GM12878 (cell line): ENCODE data around the gene RBMS1. TPM values are rescaled to one million over a fixed set of nuclear protein-coding genes. Genes with fewer than 3 reads are reported as not detected.

Experiments
- ATAC-seq: fragments of 200-7000 bp; cut with Tn5 transposase; 3 replicates; pipeline ENCODE4 v1.9.1; 2020; ENCODE audit warnings: mild to moderate bottlenecking, moderate library complexity
- BruUV-seq: library from RNA; stranded (reverse); fragments of 400-500 nt; replicated peaks from 2 replicates; lab custom pipeline; 2021; lab: Mats Ljungman, UMichigan
- CTCF ChIA-PET: fragments of 300-600 bp; sonication (Branson Sonifier 250); formaldehyde crosslinking; extraction: SDS; loops from one replicate; lab custom pipeline; 2021; ENCODE audit warnings: inconsistent platforms; lab: Yijun Ruan, JAX
- POLR2A ChIA-PET: fragments of 350-600 bp; formaldehyde crosslinking; extraction: SDS; loops from one replicate; lab custom pipeline; 2021; ENCODE audit warnings: inconsistent platforms; lab: Charles Lee
- RAD21 ChIA-PET: fragments of 300-600 bp; sonication (Branson Sonifier 250); formaldehyde crosslinking; loops from one replicate; lab custom pipeline; 2023; ENCODE audit warnings: antibody characterized with exemption; ENCODE audit not compliant: unreplicated experiment; lab: Charles Lee
- SMC1A ChIA-PET: fragments of 300-600 bp; sonication (Branson Sonifier 250); formaldehyde crosslinking; loops from one replicate; lab custom pipeline; 2023; ENCODE audit not compliant: unreplicated experiment, uncharacterized antibody; lab: Charles Lee
- DNase-seq: peaks from one replicate; pipeline ENCODE4 v3.0.0-alpha.2; 2011; ENCODE audit warnings: low read depth, low spot score
- FAIRE-seq: peaks from 3 replicates; lab custom pipeline; 2011; peaks lifted over from hg19 to GRCh38; lab: Jason Lieb, UNC
- H2AFZ ChIP-seq: 2 replicates; pipeline ENCODE4 v1.6.0; 2011; ENCODE audit warnings: low read depth, low read length, control low read depth; ENCODE audit not compliant: control insufficient read depth
- H3K27ac ChIP-seq: 2 replicates; pipeline ENCODE4 v1.5.1; 2011; ENCODE audit warnings: control low read depth; ENCODE audit not compliant: control insufficient read depth, insufficient read depth
- H3K27me3 ChIP-seq, 2 experiments: replicated peaks in 1 of 2; 2 replicates each; pipeline versions ENCODE4 v1.6.0 to v1.6.1; 2011; ENCODE audit warnings: low read length in 1 of 2; ENCODE audit not compliant: control insufficient read depth in 2 of 2, insufficient read depth in 2 of 2
- H3K36me3 ChIP-seq, 2 experiments: 2 replicates each; pipeline ENCODE4 v1.5.1; 2011; ENCODE audit warnings: low read length in 1 of 2; ENCODE audit not compliant: control insufficient read depth in 2 of 2, insufficient read depth in 2 of 2
- H3K4me1 ChIP-seq: 2 replicates; pipeline ENCODE4 v1.6.1; 2011; ENCODE audit warnings: mild to moderate bottlenecking, low read length, moderate library complexity, mixed read lengths; ENCODE audit not compliant: control insufficient read depth, insufficient read depth
- H3K4me2 ChIP-seq: 2 replicates; pipeline ENCODE4 v1.6.0; 2011; ENCODE audit warnings: control low read depth; ENCODE audit not compliant: control insufficient read depth, insufficient read depth
- H3K4me3 ChIP-seq: fragments of 200-600 bp; sonication (generic); 2 replicates; pipeline ENCODE4 v1.5.1; 2016
- H3K79me2 ChIP-seq: 2 replicates; pipeline ENCODE4 v1.6.0; 2011; ENCODE audit warnings: low read length; ENCODE audit not compliant: control insufficient read depth, insufficient read depth
- H3K9ac ChIP-seq: 2 replicates; pipeline ENCODE4 v1.8.0; 2011; ENCODE audit warnings: low read length, control low read depth, mixed read lengths; ENCODE audit not compliant: control insufficient read depth, insufficient read depth
- H3K9me3 ChIP-seq: replicated peaks from 3 replicates; pipeline ENCODE4 v1.5.1; 2011; ENCODE audit warnings: mild to moderate bottlenecking, low read length; ENCODE audit not compliant: control insufficient read depth, insufficient read depth
- H4K20me1 ChIP-seq: 2 replicates; pipeline ENCODE4 v1.6.0; 2011; ENCODE audit not compliant: control insufficient read depth, insufficient read depth
- GABPA ChIP-seq: IDR thresholded peaks from 2 replicates; pipeline ENCODE4 v1.6.1; 2014; ENCODE audit warnings: antibody characterized with exemption, low read depth, mild to moderate bottlenecking, inconsistent platforms
- NFYA ChIP-seq: IDR thresholded peaks from 2 replicates; pipeline ENCODE4 v1.6.1; 2011; ENCODE audit warnings: low read depth, mild to moderate bottlenecking, low read length, improper control_type of control experiment, borderline replicate concordance
- PRDM15 ChIP-seq: fragments of 450-650 bp; formaldehyde crosslinking; IDR thresholded peaks from 2 replicates; pipeline ENCODE4 v1.4.0; 2020; ENCODE audit warnings: mild to moderate bottlenecking, moderate library complexity
- WRNIP1 ChIP-seq: IDR thresholded peaks from 2 replicates; pipeline ENCODE4 v1.6.1; 2011; ENCODE audit warnings: low read depth, low read length, improper control_type of control experiment, borderline replicate concordance
- ZNF592 ChIP-seq: fragments of 450-650 bp; IDR thresholded peaks from 2 replicates; pipeline ENCODE4 v1.6.1; 2017; ENCODE audit warnings: mild to moderate bottlenecking, moderate library complexity
- WGBS: methylation state at CpG from one replicate; pipeline ENCODE4 v1.1.6; 2016; ENCODE audit warnings: low lambda C conversion rate; ENCODE audit not compliant: insufficient replicate concordance, insufficient coverage; ENCODE audit errors: missing lambda C conversion rate; 5-methylcytosine and 5-hydroxymethylcytosine counted together
- in situ Hi-C: fragments of 300-500 bp; cut with MboI; formaldehyde crosslinking; loops from 9 replicates; pipeline ENCODE4 v1.14.3; 2018; ENCODE audit warnings: mixed read lengths
- intact Hi-C: fragments of 100-400 bp; cut with micrococcal nuclease; formaldehyde crosslinking; loops from one replicate; pipeline ENCODE4 v1.14.2; 2022; ENCODE audit not compliant: unreplicated experiment
- polyA plus RNA-seq, 11 experiments: library from polyadenylated mRNA; depleted of rRNA in 4 of 11; unstranded in 6 of 11; stranded (reverse) in 5 of 11; fragments of >200 nt; fragmentation: Nextera tagmentation in 4 of 11; fragmentation: Illumina TruSeq in 1 of 11; extraction: Ambion mirVana in 4 of 11; extraction: Trizol in 1 of 11; gene quantifications; 1 replicate in 1 of 11; 2 replicates in 10 of 11; pipeline versions ENCODE4 v1.2.1 to v1.2.3, GENCODE V29; 2011 to 2016; ENCODE audit warnings: inconsistent platforms in 2 of 11, missing spikeins in 2 of 11, low read depth in 1 of 11
- total RNA-seq, 4 experiments: library from RNA; depleted of rRNA in 3 of 4; stranded (reverse); fragments of >200 nt in 3 of 4; fragmentation: Illumina TruSeq in 1 of 4; extraction: Trizol in 1 of 4; gene quantifications; 2 replicates each; pipeline versions ENCODE4 v1.2.1 to v1.2.3, GENCODE V29; 2013 to 2021
- TF ChIP-seq, protein P1 (sequence below): IDR thresholded peaks from 2 replicates; pipeline ENCODE4 v1.6.1; 2012; ENCODE audit warnings: low read depth, low read length, improper control_type of control experiment
- TF ChIP-seq, protein P2 (sequence below): fragments of 450-650 bp; IDR thresholded peaks from 2 replicates; pipeline ENCODE4 v1.6.1; 2017; ENCODE audit warnings: mild to moderate bottlenecking, low read depth, inconsistent platforms; ENCODE audit not compliant: poor library complexity, severe bottlenecking
- TF ChIP-seq, protein P3 (sequence below), 3 experiments: IDR thresholded peaks in 2 of 3; conservative IDR thresholded peaks in 1 of 3; 2 replicates each; pipeline ENCODE4 v1.5.1; 2011; ENCODE audit warnings: low read depth in 3 of 3, low read length in 3 of 3, mild to moderate bottlenecking in 3 of 3, control low read depth in 2 of 3, moderate library complexity in 2 of 3, inconsistent platforms in 1 of 3, mixed read lengths in 1 of 3; ENCODE audit not compliant: control insufficient read depth in 2 of 3, insufficient read depth in 1 of 3; ENCODE audit errors: extremely low read depth in 1 of 3

The RBMS1 gene
- total and polyA plus RNA-seq, 10 of the 15 experiments (the other 5 are each of a cell fraction or from before 2014, with no cell fraction given), result 0.04 to 0.31 (median 0.17) TPM; not detected in 1

- H2AFZ ChIP-seq, result no peak overlapping the region
- H3K9me3 ChIP-seq, result no peaks in the 10 kb centered on the region
- ChIA-PET CTCF (no interaction called here), POLR2A (no interaction called here), SMC1A (no interaction called here), RAD21 (no interaction called here)
- in situ Hi-C loops (no loop called here), intact Hi-C loops (no loop called here)
- H3K4me1 ChIP-seq, result no peaks in the 10 kb centered on the region
- H3K27me3 ChIP-seq, result no peaks in the 10 kb centered on the region; a peak in 2 of 4 replicates
- no peak overlapping the region for H3K9ac ChIP-seq
- no peak for ATAC-seq
- no peak for DNase-seq
- H3K79me2 ChIP-seq, result no peaks in the 10 kb centered on the region
- FAIRE-seq, result no peak
- WGBS, result 28% methylated on average over 2 of the region's 2 CpGs
- no peak for TF ChIP-seq WRNIP1
- TF ChIP-seq, protein P1, sequence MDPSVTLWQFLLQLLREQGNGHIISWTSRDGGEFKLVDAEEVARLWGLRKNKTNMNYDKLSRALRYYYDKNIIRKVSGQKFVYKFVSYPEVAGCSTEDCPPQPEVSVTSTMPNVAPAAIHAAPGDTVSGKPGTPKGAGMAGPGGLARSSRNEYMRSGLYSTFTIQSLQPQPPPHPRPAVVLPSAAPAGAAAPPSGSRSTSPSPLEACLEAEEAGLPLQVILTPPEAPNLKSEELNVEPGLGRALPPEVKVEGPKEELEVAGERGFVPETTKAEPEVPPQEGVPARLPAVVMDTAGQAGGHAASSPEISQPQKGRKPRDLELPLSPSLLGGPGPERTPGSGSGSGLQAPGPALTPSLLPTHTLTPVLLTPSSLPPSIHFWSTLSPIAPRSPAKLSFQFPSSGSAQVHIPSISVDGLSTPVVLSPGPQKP, result no peak
- TF ChIP-seq, protein P2, sequence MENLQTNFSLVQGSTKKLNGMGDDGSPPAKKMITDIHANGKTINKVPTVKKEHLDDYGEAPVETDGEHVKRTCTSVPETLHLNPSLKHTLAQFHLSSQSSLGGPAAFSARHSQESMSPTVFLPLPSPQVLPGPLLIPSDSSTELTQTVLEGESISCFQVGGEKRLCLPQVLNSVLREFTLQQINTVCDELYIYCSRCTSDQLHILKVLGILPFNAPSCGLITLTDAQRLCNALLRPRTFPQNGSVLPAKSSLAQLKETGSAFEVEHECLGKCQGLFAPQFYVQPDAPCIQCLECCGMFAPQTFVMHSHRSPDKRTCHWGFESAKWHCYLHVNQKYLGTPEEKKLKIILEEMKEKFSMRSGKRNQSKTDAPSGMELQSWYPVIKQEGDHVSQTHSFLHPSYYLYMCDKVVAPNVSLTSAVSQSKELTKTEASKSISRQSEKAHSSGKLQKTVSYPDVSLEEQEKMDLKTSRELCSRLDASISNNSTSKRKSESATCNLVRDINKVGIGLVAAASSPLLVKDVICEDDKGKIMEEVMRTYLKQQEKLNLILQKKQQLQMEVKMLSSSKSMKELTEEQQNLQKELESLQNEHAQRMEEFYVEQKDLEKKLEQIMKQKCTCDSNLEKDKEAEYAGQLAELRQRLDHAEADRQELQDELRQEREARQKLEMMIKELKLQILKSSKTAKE, result no peak
- TF ChIP-seq PRDM15 (CRISPR knock-in tag), result no peak
- TF ChIP-seq, protein P3, sequence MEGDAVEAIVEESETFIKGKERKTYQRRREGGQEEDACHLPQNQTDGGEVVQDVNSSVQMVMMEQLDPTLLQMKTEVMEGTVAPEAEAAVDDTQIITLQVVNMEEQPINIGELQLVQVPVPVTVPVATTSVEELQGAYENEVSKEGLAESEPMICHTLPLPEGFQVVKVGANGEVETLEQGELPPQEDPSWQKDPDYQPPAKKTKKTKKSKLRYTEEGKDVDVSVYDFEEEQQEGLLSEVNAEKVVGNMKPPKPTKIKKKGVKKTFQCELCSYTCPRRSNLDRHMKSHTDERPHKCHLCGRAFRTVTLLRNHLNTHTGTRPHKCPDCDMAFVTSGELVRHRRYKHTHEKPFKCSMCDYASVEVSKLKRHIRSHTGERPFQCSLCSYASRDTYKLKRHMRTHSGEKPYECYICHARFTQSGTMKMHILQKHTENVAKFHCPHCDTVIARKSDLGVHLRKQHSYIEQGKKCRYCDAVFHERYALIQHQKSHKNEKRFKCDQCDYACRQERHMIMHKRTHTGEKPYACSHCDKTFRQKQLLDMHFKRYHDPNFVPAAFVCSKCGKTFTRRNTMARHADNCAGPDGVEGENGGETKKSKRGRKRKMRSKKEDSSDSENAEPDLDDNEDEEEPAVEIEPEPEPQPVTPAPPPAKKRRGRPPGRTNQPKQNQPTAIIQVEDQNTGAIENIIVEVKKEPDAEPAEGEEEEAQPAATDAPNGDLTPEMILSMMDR (IDR thresholded peaks at IDR 0.05 in 2 of 3, conservative IDR thresholded peaks at IDR 0.05 in 1 of 3; ENCODE audit: control insufficient read depth in 2 of 3, extremely low read depth in 1 of 3, insufficient read depth in 1 of 3, low read depth in 3 of 3, low read length in 3 of 3), result no peak
- no peak for TF ChIP-seq NFYA
- no peak for TF ChIP-seq ZNF592
- TF ChIP-seq GABPA, result no peak
- no peak overlapping the region for H3K4me2 ChIP-seq
- no peaks in the 10 kb centered on the region for H4K20me1 ChIP-seq
- H3K36me3 ChIP-seq, result no peaks in the 10 kb centered on the region
- H3K4me3 ChIP-seq, result no peak overlapping the region
- no TSS peak for BruUV-seq
- no peak overlapping the region for H3K27ac ChIP-seq
Measured at GRCh38 chr2:160509016-160509415, 15.4 kb upstream of the RBMS1 start.
